ENCODE results near the gene FAM43B. TPM values are rescaled to one million over a fixed set of nuclear protein-coding genes. Genes with fewer than 3 reads are reported as not detected.

Gene FAM43B
- total and polyA plus RNA-seq, 2 donors (not counting 1 experiment from before 2014, with no cell fraction given): not detected

DNA sequence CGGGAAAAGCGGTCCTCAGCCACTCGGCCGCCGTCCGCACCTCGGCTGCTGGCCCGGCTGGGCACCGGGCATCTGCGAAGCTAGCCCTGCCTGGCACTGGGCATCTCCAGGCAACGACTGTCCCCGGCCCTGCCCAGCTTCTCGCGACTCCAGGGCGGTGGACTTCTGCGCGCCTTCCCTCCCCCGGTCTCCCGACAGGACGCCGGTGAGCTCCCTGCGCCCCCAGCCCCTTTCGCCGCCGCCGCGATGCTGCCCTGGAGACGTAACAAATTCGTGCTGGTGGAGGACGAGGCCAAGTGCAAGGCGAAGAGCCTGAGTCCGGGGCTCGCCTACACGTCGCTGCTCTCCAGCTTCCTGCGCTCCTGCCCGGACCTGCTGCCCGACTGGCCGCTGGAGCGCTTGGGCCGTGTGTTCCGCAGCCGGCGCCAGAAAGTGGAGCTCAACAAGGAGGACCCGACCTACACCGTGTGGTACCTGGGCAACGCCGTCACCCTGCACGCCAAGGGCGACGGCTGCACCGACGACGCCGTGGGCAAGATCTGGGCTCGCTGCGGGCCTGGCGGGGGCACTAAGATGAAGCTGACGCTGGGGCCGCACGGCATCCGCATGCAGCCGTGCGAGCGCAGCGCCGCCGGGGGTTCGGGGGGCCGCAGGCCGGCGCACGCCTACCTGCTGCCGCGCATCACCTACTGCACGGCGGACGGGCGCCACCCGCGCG, 514 bp downstream of the FAM43B start:
- peaks cover 8% of the 10 kb centered on the region for H3K4me1 Mint-ChIP-seq
- no peaks in the 10 kb centered on the region for H3K36me3 ChIP-seq (replicated peaks in 1 of 2; ENCODE audit: control extremely low read depth in 1 of 2, control insufficient read depth in 1 of 2, extremely low read depth in 1 of 2, insufficient read depth in 2 of 2, low read length in 1 of 2)
- no peak overlapping the region for H3K27ac Mint-ChIP-seq
- TF ChIP-seq, protein P1, sequence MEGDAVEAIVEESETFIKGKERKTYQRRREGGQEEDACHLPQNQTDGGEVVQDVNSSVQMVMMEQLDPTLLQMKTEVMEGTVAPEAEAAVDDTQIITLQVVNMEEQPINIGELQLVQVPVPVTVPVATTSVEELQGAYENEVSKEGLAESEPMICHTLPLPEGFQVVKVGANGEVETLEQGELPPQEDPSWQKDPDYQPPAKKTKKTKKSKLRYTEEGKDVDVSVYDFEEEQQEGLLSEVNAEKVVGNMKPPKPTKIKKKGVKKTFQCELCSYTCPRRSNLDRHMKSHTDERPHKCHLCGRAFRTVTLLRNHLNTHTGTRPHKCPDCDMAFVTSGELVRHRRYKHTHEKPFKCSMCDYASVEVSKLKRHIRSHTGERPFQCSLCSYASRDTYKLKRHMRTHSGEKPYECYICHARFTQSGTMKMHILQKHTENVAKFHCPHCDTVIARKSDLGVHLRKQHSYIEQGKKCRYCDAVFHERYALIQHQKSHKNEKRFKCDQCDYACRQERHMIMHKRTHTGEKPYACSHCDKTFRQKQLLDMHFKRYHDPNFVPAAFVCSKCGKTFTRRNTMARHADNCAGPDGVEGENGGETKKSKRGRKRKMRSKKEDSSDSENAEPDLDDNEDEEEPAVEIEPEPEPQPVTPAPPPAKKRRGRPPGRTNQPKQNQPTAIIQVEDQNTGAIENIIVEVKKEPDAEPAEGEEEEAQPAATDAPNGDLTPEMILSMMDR (IDR thresholded peaks at IDR 0.05): no peak
- no peak for TF ChIP-seq EZH2 (IDR thresholded peaks at IDR 0.05; ENCODE audit: borderline replicate concordance, insufficient read depth, low read depth, low read length, poor library complexity, severe bottlenecking)
- no peak overlapping the region for H3K4me3 ChIP-seq (ENCODE audit: control extremely low read depth in 1 of 5, extremely low read depth in 1 of 5, insufficient read depth in 1 of 5, low read depth in 2 of 5, low read length in 4 of 5)
- CTCF ChIA-PET: no interaction called here
- DNase-seq: peak; percentile 11
- no peak overlapping the region for H3K4me3 Mint-ChIP-seq
- H3K9me3 Mint-ChIP-seq (ENCODE audit: insufficient read depth): no peaks in the 10 kb centered on the region
- peaks cover 0 to 51% (median 17%) of the 10 kb centered on the region in 4 experiments for H3K27me3 ChIP-seq (replicated peaks in 1 of 4; ENCODE audit: control extremely low read depth in 1 of 4, control insufficient read depth in 3 of 4, insufficient read depth in 4 of 4, low read length in 3 of 4)
- intact Hi-C loops (cut with micrococcal nuclease): no loop called here
- H3K4me1 ChIP-seq (ENCODE audit: control insufficient read depth in 2 of 2, insufficient read depth in 2 of 2, low read length in 2 of 2): peaks cover 3 to 8% of the 10 kb centered on the region in 2 donors
- H4K20me1 ChIP-seq (ENCODE audit: control insufficient read depth, insufficient read depth, low read length, poor library complexity, severe bottlenecking): no peaks in the 10 kb centered on the region
- no peak overlapping the region for H2AFZ ChIP-seq (ENCODE audit: insufficient read depth, low read depth, low read length, poor library complexity, severe bottlenecking)
- peaks cover 33% of the 10 kb centered on the region for H3K27me3 Mint-ChIP-seq
- ATAC-seq (ENCODE audit: low read depth): no peak
- no peaks in the 10 kb centered on the region for H3K9me3 ChIP-seq (ENCODE audit: control extremely low read depth in 1 of 3, control insufficient read depth in 2 of 3, insufficient read depth in 1 of 3, low read length in 2 of 3)
- H3K79me2 ChIP-seq (ENCODE audit: control insufficient read depth, insufficient read depth, low read length): no peaks in the 10 kb centered on the region
- 5% methylated on average over 82 of the region's 82 CpGs for WGBS (ENCODE audit: insufficient coverage)
- no peak overlapping the region for H3K27ac ChIP-seq (ENCODE audit: low read length in 2 of 2)
- POLR2A ChIA-PET: no interaction called here
- H3K4me2 ChIP-seq (replicated peaks; ENCODE audit: low read depth, low read length, poor library complexity, severe bottlenecking): peak overlapping the region; percentile 5
- no peak overlapping the region for H3K9ac ChIP-seq (ENCODE audit: low read length)

DNA sequence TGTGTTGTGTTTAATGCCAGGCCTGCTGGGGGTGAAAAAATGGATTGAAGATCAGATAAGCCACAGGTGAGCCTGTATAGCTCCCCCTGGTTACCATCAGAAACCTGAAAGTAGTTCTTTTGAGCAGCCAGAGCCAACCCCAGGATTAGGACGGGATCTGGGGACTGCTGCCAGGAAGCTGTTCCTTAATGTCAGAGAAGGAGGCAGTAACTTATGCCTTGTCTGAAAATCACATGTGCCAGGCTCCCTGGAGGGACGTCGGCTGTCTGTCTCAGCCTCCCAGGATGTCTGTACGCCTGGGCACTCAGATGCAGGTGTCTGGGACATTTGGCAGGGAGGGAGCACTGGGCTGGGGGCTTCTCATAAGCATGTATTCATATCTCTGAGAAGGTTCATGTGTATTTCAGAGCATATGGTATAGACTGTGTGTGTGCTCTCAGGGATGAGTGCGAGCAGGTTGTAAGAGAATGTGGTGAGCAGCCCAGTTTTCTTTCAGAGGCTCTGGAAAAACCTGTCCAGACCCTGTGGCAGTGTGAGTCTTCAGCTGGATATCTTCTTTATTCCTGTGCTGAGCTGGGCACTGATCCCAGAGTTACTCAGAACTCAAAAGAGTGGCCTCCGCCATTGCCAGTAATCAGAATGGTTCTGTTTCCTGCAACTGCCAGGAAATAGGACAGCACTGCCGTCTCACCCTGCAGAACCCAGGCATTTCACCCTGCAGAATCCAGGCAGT, 2.8 kb downstream of the FAM43B start:
- no peak overlapping the region for H3K9ac ChIP-seq (ENCODE audit: low read length)
- no peaks in the 10 kb centered on the region for H4K20me1 ChIP-seq (ENCODE audit: control insufficient read depth, insufficient read depth, low read length, poor library complexity, severe bottlenecking)
- Mint-ChIP-seq H3K9me3 (ENCODE audit: insufficient read depth) (no peaks in the 10 kb centered on the region), H3K27me3 (peaks cover 31% of the 10 kb centered on the region), H3K27ac (no peak overlapping the region), H3K4me3 (no peak overlapping the region), H3K4me1 (peaks cover 8% of the 10 kb centered on the region)
- no peak overlapping the region for H3K4me2 ChIP-seq (replicated peaks; ENCODE audit: low read depth, low read length, poor library complexity, severe bottlenecking)
- H3K36me3 ChIP-seq (replicated peaks in 1 of 2; ENCODE audit: control extremely low read depth in 1 of 2, control insufficient read depth in 1 of 2, extremely low read depth in 1 of 2, insufficient read depth in 2 of 2, low read length in 1 of 2): no peaks in the 10 kb centered on the region
- no peak overlapping the region for H2AFZ ChIP-seq (ENCODE audit: insufficient read depth, low read depth, low read length, poor library complexity, severe bottlenecking)
- 76% methylated on average over 7 of the region's 7 CpGs for WGBS (ENCODE audit: insufficient coverage)
- TF ChIP-seq, protein P1 (IDR thresholded peaks at IDR 0.05): no peak
- TF ChIP-seq EZH2 (IDR thresholded peaks at IDR 0.05; ENCODE audit: borderline replicate concordance, insufficient read depth, low read depth, low read length, poor library complexity, severe bottlenecking): no peak
- intact Hi-C loops (cut with micrococcal nuclease): no loop called here
- DNase-seq: no peak
- ChIA-PET CTCF (no interaction called here), POLR2A (no interaction called here)
- no peak overlapping the region for H3K4me3 ChIP-seq (ENCODE audit: control extremely low read depth in 1 of 5, extremely low read depth in 1 of 5, insufficient read depth in 1 of 5, low read depth in 2 of 5, low read length in 4 of 5)
- peaks cover 3 to 8% of the 10 kb centered on the region in 2 donors for H3K4me1 ChIP-seq (ENCODE audit: control insufficient read depth in 2 of 2, insufficient read depth in 2 of 2, low read length in 2 of 2)
- H3K9me3 ChIP-seq (ENCODE audit: control extremely low read depth in 1 of 3, control insufficient read depth in 2 of 3, insufficient read depth in 1 of 3, low read length in 2 of 3): no peaks in the 10 kb centered on the region
- no peak for ATAC-seq (ENCODE audit: low read depth)
- no peak overlapping the region for H3K27ac ChIP-seq (ENCODE audit: low read length in 2 of 2)
- peaks cover 0 to 48% (median 16%) of the 10 kb centered on the region in 4 experiments for H3K27me3 ChIP-seq (replicated peaks in 1 of 4; ENCODE audit: control extremely low read depth in 1 of 4, control insufficient read depth in 3 of 4, insufficient read depth in 4 of 4, low read length in 3 of 4)
- no peaks in the 10 kb centered on the region for H3K79me2 ChIP-seq (ENCODE audit: control insufficient read depth, insufficient read depth, low read length)

Data from B cell (primary cell).